ENCODE measurements around the gene HES5.
"Not testable (repeated sequence)": the region's sequence is repeated elsewhere in the genome, so short reads cannot be mapped to it uniquely, and the experiment has no call there.

Gene HES5, protein sequence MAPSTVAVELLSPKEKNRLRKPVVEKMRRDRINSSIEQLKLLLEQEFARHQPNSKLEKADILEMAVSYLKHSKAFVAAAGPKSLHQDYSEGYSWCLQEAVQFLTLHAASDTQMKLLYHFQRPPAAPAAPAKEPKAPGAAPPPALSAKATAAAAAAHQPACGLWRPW

GRCh38 chr1:2529784-2530512 is at the start of gene HES5:
TSS of gene HES5 (minus strand) at chr1:2530263. CDS start at chr1:2530164, 99 bp downstream.
- DNase-seq = no peak

DNA sequence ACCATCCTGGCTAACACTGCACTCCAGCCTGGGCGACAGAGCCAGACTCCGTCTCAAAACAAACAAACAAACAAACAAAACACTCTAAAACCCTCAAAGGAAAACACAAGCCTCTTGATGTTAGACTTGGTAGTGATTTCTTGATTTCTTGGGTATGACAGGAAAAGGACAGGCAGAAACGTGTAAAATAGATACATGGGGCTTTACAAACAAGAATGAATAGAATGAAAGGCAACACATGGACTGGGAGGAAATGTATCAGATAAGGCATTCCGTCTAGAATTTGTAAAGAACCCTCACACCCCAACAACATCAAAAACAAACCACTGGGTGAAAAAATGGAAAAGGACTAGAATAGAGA is 48.7 kb upstream of the HES5 start:
- DNase-seq = no peak

DNA sequence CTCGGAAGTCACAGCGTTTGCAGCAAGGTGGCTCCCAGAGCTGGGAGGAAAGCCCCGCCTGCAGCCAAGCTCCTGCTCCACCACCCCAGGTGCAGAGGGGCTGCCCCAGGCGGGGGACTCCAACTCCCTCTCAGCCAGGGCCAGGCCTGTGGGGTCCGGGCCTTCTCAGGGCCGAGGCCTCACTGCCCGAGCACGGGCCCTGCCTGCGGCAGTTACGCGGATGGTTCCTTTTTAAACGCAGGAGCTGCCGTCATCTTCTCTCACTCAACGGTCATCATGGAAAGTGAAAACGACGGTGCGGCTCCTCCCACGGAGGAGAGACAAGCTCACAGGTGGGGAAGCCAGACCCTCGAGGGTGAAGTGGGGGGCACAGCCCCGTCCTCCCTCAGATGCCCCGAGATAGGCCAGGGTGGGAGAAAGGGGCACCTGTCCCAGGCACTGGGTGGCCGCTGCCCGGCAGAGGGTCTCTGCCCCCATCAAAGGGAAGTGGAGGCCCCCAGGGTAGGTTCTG is 47.6 kb upstream of the HES5 start:
- not testable (repeated sequence) for DNase-seq

DNA sequence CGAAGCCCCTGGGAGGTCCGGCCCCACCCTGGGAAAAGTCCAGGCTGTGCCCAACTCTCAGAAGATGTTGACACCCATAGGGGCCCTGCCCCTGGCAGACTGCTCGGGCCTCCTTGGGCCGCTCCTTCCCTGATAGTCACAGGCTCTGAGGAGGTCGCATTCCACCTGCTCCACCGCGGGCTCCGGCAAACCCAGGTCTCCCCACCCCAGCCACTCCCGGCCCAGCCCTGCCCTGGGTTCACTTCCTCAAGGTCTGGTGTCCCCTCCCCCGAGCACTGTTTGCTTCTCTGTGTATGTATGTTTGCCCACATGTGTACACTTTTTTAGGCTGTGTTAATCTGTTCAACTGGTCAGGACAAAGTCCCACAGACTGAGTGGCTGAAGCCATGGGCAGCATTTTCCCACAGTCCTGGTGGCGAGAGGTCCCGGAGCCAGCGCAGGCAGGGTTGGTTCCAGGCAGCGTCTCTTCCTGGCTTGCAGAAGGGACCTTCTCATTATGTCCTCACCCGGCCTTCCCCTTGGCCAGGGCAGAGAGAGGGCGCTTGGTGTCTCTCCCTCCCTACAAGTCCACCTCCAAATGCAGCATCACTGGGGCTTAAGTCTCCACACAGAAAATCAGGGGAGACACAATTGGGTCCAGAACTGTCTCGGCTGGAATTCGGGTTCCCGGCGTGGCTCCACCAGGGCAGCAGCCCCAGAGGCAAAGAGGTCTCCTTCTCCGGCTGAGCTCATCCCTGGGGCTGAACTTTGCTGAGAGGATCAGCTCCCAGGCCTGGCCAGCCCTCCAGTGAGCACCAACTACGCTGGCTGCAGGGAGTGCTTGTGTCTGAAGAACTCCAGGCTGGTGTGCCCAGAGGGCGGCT is 46.0 kb upstream of the HES5 start:
- no peak for DNase-seq

- no peak for DNase-seq
These were observed 44.3 kb upstream of the HES5 start for GRCh38 chr1:2574350-2574749.

DNA sequence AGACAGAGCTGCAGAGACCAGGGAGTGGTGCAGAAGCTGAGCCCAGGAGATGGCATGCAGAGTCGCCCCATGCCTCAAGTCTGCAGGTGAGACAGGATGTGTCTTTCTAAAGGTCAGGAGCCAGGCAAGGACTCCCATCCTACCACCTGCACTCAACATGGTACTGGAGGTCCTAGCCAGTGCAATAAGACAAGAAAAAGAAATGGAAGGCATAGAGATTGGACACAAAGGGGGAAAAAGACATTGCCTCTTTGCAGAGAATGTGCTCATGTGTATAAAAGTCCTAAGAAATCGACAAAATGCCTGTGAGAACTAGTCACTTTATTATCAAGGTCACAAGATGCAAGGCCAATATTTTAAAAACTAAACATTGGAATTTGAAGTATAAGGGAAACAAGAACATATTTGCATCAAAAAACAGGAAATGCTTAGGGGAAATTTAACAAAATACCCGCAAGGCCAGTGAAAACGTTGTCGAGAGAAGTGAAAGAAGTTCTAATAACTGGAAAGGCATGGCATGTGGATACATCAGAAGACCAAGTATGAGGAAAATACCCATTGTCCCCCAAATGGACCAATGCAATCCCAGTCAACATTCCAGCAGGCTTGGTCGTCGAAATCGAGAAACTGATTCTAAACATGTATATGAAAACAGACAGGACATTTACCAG is 43.3 kb upstream of the HES5 start:
- DNase-seq = no peak

GRCh38 chr1:2571348-2571747 is 41.3 kb upstream of the HES5 start:
- DNase-seq = no peak

DNA sequence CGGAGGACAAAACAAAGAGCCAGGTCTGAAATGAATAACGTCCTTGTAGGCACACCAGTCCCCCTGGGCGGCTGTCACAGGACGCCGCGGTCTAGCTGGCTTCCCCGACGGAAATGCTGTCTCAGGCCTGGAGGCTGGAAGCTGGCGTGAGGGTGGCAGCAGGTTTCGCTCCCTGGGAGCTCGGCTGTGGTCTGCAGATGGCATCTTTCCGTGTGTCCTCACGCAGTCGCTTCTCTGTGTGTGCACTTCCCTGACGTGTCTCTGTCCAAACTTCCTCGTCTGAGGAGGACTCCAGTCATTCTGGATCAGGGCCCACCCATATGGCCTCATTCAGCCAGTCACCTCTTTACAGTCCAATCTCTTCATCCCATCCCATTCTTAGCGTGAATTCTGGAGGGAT is 40.3 kb upstream of the HES5 start:
- no peak for DNase-seq

- not testable (repeated sequence) for DNase-seq
These were observed 39.6 kb upstream of the HES5 start for GRCh38 chr1:2569703-2570102.

- no peak for DNase-seq
These were observed 39.0 kb upstream of the HES5 start for GRCh38 chr1:2569060-2569459.

GRCh38 chr1:2568187-2568816 is 38.2 kb upstream of the HES5 start:
- DNase-seq = not testable (repeated sequence)

DNA sequence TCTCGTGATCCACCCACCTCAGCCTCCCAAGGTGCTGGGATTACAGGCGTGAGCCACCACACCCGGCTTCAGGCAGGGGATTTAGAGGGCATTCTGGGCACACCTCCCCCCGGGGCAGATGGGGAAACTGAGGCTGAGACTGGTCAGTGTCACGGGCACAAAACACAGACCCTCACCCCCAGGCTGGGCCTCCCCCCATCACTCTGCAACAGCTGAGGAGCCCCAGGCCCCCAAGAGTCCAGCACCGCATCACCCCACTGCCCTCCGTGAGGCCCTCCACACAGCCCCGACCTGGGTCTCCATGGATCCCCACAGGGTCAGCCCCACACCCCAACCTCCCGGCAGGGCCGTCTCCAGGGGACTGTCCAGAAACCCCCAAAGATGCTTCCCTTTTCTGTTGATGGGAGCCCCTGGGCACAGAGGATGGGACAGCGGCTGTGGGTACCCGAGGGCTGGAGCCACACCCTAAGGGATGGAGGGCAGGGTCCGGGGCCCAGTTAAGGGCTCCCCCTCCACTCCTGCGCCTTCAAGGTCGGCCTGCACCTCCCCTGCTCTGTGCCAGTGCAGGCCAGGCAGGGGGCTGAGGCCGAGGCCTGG is 37.1 kb upstream of the HES5 start:
- no peak for DNase-seq

DNA sequence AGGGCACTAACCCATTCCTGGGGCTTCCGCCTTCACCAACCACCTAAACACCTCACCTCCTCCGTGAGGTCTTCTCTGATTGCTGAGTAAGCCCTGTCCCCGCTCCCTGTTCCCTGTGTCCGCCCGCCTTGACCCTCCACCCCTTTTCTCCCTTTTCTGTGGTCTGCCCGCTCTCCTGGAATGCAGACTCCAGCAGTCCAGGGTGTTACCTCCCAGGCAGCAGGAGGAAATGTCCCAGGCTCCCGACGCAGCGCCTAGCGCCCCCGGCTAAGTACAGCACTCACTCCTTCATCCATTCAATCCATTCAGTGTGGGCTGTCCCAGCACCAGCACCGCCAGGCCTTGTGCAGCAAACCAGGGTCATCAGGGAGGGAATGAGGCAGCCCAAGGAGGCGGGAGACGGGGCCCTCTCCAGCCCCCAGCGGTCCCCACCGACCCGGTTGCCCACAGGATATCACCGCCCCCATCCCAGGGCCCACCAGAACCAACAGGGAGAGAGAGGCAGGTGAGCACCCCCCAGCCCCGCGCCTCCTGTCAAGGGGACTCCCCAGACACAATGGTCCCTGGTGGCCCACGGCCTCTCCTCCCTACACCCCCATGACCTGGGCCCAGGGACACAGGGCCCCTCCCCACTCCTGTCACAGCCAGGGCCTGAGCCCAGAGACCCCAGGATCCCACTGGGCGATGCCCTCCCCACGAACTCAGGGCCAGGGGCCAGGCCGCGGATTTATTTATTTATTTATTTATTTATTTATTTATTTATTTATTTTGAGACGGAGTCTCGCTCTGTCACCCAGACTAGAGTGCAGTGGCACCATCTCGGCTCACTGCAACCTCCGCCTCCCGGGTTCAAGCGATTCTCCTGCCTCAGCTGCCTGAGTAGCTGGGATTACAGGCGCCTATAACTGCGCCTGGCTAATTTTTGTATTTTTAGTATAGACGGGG is 36.3 kb upstream of the HES5 start:
- DNase-seq = no peak

- DNase-seq = no peak
These were observed 34.8 kb upstream of the HES5 start for GRCh38 chr1:2564815-2565374.

DNA sequence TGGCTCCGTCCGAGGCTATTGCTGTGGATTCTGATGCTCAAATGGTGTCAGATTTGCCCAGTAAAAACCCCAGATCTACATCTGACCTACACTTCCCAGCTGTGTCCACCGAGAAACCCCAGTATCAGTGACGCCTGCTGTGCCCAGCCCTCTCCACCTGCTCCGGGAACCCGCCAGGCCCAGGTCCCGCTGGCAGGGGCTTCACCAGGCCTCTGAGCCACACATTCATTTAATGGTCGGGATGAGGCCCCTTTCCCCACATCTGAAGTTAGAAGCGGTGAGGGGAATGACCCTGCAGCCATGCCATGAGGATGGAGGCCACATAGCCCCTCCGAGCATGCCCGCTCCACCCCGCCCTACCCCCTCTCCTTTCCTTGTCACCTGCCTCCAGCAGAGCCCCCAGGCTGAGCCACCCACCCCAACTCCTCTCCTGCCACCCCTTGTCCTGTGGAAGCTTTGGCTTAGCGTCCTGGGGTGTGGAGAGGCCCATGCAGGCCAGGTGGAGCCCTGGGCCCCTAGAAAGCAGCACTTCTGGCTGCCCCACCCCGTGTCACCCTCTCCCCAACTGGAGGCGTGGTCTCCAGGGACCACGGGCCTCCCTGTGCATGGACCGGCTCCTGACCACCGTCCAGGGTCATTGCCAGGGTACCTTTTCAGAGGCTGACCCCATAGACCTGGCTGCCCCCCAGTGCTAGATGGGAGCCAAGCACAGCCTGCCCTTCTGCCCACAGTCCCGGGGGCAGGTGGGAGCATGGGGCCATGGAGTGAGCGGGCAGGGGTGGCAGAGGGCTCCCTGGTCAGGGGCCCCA is 34.1 kb upstream of the HES5 start:
- DNase-seq = no peak

- DNase-seq = no peak
These were observed 33.1 kb upstream of the HES5 start for GRCh38 chr1:2563205-2563604.

DNA sequence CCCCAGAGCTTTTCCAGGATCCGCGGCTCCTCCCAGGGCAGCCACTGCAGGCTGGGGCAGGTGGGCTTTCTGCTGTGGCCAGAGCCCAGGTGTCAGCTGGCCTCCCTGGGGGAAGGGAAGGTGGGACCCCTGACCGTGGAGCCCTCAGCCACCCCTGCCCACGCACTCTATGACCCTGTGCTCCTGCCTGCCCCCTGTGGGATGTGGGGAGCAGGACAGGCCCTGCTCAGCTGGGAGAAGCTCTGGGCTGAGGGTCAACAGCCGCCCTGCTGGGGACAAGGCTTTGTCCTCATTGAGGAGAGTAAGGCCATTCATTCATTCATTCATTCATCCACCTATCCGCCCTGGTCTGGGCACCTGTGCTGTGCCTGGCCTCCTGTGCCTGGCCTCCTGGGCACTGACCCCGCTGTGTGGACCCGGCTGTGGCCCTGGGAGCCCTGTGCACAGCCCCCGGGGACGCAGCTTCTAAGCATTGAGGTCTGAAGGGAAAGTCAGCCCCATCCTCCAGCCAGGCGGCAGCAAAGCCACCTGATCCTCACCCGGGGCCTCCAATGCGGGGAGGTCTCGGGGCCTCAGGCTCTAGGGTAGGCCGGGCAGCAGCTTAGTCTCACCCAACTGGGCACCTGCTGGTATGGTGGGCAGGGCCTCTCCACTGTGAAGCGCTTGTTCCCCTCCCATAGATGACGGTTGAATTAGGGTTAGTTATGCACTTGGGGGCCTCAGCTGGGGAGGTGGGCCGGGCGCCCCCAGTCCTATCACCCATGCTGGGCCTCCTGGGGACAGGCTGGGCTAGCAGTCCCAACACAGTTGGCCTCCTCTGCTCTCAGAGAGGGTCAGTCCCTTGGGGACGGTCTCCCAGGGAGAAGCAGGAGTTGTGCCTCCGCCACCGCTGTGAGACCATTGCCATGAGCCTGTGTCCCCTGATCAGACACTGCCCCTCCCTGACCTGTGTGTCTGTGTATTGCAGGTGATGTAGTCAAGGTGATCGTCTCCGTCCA is 32.1 kb upstream of the HES5 start:
- no peak for DNase-seq

DNA sequence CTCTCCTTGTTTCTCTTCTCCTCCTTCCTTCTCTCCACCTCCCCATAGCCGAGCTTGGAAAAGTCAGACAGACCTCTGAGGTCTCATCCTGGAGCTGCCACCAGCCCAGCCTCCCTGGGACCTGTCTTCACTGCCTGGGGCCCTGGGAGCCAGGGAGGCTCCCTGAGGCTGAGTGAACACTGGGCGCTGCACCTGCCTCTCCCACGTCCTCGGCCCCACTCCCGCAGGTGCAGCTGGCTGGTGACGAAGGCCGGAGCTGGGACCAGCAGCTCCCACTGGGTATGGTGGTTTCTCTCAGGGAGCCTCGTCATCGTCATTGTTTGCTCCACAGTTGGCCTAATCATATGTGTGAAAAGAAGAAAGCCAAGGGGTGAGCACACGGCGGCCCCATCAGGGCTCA is 31.4 kb upstream of the HES5 start:
- DNase-seq = no peak

Data from fibroblast of skin of right quadriceps (primary cell).